Caco-2 (cell line): ENCODE data around the gene SNRNP35. TPM values are rescaled to one million over a fixed set of nuclear protein-coding genes. Genes with fewer than 3 reads are reported as not detected.
A peak's percentile ranks its signal among the peaks of the same experiment; 100 is the strongest.

Experiments used
- BruUV-seq: library from RNA; stranded (reverse); fragments of 400-500 nt; replicated peaks from 2 replicates; lab custom pipeline; 2021; lab: Mats Ljungman, UMichigan
- CTCF ChIA-PET: fragments of 300-600 bp; sonication (Branson Sonifier 250); formaldehyde crosslinking; loops from one replicate; lab custom pipeline; 2022; ENCODE audit warnings: antibody characterized with exemption; lab: Charles Lee
- POLR2A ChIA-PET: fragments of 300-600 bp; sonication (Branson Sonifier 250); formaldehyde crosslinking; loops from one replicate; lab custom pipeline; 2022; ENCODE audit warnings: antibody characterized with exemption; lab: Charles Lee
- DNase-seq, 2 experiments: peaks; one replicate each; pipeline versions ENCODE4 v3.0.0 to v3.0.0-alpha.2; 2020 to 2022
- H3K27me3 ChIP-seq: replicated peaks from 2 replicates; pipeline ENCODE4 v1.6.0; 2011; ENCODE audit warnings: low read length; ENCODE audit not compliant: control insufficient read depth, insufficient read depth
- H3K36me3 ChIP-seq: 2 replicates; pipeline ENCODE4 v1.5.1; 2011; ENCODE audit warnings: low read length; ENCODE audit not compliant: control insufficient read depth, insufficient read depth
- H3K4me1 ChIP-seq: fragments of 250-450 bp; sonication (Bioruptor Pico); 2 replicates; pipeline ENCODE4 v1.5.1; 2020; ENCODE audit warnings: mild to moderate bottlenecking
- H3K4me3 ChIP-seq: 2 replicates; pipeline ENCODE4 v1.5.1; 2011; ENCODE audit warnings: low read depth, mild to moderate bottlenecking, control low read depth, low read length
- H3K9me3 ChIP-seq: fragments of 250-450 bp; sonication (Bioruptor Pico); 2 replicates; pipeline ENCODE4 v1.5.1; 2020; ENCODE audit warnings: mild to moderate bottlenecking, moderate library complexity
- H3K27ac Mint-ChIP-seq: one replicate; pipeline ENCODE4 v1.8.0; 2022; ENCODE audit warnings: mixed read lengths; ENCODE audit not compliant: unreplicated experiment
- H3K27me3 Mint-ChIP-seq: one replicate; pipeline ENCODE4 v1.8.0; 2022; ENCODE audit warnings: mixed read lengths; ENCODE audit not compliant: insufficient read depth, unreplicated experiment
- H3K36me3 Mint-ChIP-seq: one replicate; pipeline ENCODE4 v1.8.0; 2022; ENCODE audit warnings: mild to moderate bottlenecking, mixed read lengths; ENCODE audit not compliant: insufficient read depth, unreplicated experiment
- H3K4me1 Mint-ChIP-seq: one replicate; pipeline ENCODE4 v1.8.0; 2022; ENCODE audit warnings: low read depth, mixed read lengths; ENCODE audit not compliant: unreplicated experiment
- H3K4me3 Mint-ChIP-seq: one replicate; pipeline ENCODE4 v1.8.0; 2022; ENCODE audit warnings: mild to moderate bottlenecking, moderate library complexity, mixed read lengths; ENCODE audit not compliant: unreplicated experiment
- H3K9me3 Mint-ChIP-seq: one replicate; pipeline ENCODE4 v1.8.0; 2022; ENCODE audit warnings: mixed read lengths; ENCODE audit not compliant: unreplicated experiment
- intact Hi-C: fragments of 100-400 bp; cut with micrococcal nuclease; formaldehyde crosslinking; loops from one replicate; pipeline ENCODE4 v1.10.0; 2022; ENCODE audit not compliant: unreplicated experiment
- total RNA-seq: library from RNA; stranded (reverse); gene quantifications from 2 replicates; pipeline ENCODE4 v1.2.3, GENCODE V29; 2022
- TF ChIP-seq, protein P1 (sequence below), 2 experiments: fragments of 200-600 bp in 1 of 2; IDR thresholded peaks; 1 replicate in 1 of 2; 2 replicates in 1 of 2; pipeline versions ENCODE4 v1.5.1 to v1.8.0; 2011 to 2022; ENCODE audit warnings: antibody characterized with exemption in 1 of 2, control low read depth in 1 of 2, inconsistent platforms in 1 of 2, low read depth in 1 of 2, low read length in 1 of 2, mild to moderate bottlenecking in 1 of 2, moderate library complexity in 1 of 2; ENCODE audit not compliant: insufficient read depth in 1 of 2, severe bottlenecking in 1 of 2, unreplicated experiment in 1 of 2

The SNRNP35 gene
- total RNA-seq, 1 experiment from 2014 or later: 22.0 TPM

DNA sequence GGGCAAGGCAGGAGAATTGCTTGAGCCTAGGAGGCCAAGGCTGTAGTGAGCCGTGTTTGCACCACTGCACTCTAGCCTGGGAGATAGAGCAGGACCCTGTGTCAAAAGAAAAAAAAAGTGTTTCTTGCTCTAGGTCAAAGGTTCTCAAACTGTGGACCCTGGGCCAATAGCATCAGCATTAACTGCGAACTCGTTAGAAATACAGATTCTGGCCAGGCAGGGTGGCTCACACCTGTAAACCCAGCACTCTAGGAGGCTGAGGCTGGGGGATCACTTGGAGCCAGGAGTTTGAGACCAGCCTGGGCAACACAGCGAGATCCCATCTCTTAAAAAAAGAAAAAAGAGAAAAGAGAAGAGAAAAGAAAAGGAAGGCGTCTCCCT lies 22.3 kb upstream of the SNRNP35 start:
- Mint-ChIP-seq H3K4me1 (no peaks in the 10 kb centered on the region), H3K4me3 (peak overlapping the region; percentile 92), H3K27ac (peak overlapping the region; percentile 89), H3K9me3 (no peaks in the 10 kb centered on the region), H3K27me3 (no peaks in the 10 kb centered on the region), H3K36me3 (peaks cover 6% of the 10 kb centered on the region)
- TF ChIP-seq, protein P1, sequence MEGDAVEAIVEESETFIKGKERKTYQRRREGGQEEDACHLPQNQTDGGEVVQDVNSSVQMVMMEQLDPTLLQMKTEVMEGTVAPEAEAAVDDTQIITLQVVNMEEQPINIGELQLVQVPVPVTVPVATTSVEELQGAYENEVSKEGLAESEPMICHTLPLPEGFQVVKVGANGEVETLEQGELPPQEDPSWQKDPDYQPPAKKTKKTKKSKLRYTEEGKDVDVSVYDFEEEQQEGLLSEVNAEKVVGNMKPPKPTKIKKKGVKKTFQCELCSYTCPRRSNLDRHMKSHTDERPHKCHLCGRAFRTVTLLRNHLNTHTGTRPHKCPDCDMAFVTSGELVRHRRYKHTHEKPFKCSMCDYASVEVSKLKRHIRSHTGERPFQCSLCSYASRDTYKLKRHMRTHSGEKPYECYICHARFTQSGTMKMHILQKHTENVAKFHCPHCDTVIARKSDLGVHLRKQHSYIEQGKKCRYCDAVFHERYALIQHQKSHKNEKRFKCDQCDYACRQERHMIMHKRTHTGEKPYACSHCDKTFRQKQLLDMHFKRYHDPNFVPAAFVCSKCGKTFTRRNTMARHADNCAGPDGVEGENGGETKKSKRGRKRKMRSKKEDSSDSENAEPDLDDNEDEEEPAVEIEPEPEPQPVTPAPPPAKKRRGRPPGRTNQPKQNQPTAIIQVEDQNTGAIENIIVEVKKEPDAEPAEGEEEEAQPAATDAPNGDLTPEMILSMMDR (IDR thresholded peaks at IDR 0.05; ENCODE audit: insufficient read depth in 1 of 2, low read depth in 1 of 2, low read length in 1 of 2, severe bottlenecking in 1 of 2, unreplicated experiment in 1 of 2): no peak
- BruUV-seq: no TSS peak
- Histone ChIP-seq H3K9me3 (no peaks in the 10 kb centered on the region), H3K36me3 (no peaks in the 10 kb centered on the region), H3K27me3 (no peaks in the 10 kb centered on the region), H3K4me3 (peak overlapping the region; percentile 86), H3K4me1 (no peaks in the 10 kb centered on the region)
- no peak for DNase-seq
- POLR2A ChIA-PET: interaction anchor here (0.5 kb wide), 1 partner anchor 149 kb away, joined by 3 read pairs; the partner anchor contains the start of gene TMED2
- intact Hi-C loops: loop anchor here (1.0 to 5.0 kb wide), 3 partner anchors 22 to 147 kb away; partner anchors contain the start of genes SNRNP35 and TMED2
- CTCF ChIA-PET: interaction anchor here (0.6 to 0.7 kb wide), 2 partner anchors 35 to 210 kb away, joined by 3 to 5 read pairs; no protein-coding TSS in a partner anchor

GRCh38 chr12:123436017-123436964 lies 21.6 kb upstream of the SNRNP35 start, which contains the start of gene RILPL2:
Gene RILPL2, minus strand, starts transcription at chr12:123436684. Its CDS starts 264 bp downstream, at chr12:123436420.
- Histone ChIP-seq H3K27me3 (no peaks in the 10 kb centered on the region), H3K9me3 (no peaks in the 10 kb centered on the region), H3K36me3 (no peaks in the 10 kb centered on the region), H3K4me3 (peak within 1 kb of the TSS; percentile 86), H3K4me1 (no peaks in the 10 kb centered on the region)
- TF ChIP-seq, protein P1 (IDR thresholded peaks at IDR 0.05; ENCODE audit: insufficient read depth in 1 of 2, low read depth in 1 of 2, low read length in 1 of 2, severe bottlenecking in 1 of 2, unreplicated experiment in 1 of 2): peak in 1 of 2 experiments; percentile 16
- Mint-ChIP-seq H3K27me3 (no peaks in the 10 kb centered on the region), H3K27ac (peak within 1 kb of the TSS; percentile 89), H3K9me3 (no peaks in the 10 kb centered on the region), H3K4me1 (no peaks in the 10 kb centered on the region), H3K4me3 (peak within 1 kb of the TSS; percentile 92), H3K36me3 (no peaks in the 10 kb centered on the region)
- ChIA-PET POLR2A (interaction anchor here (0.5 kb wide), 1 partner anchor 148 kb away, joined by 3 read pairs; the partner anchor contains the start of gene TMED2), CTCF (interaction anchor here (0.6 to 0.7 kb wide), 2 partner anchors 34 to 210 kb away, joined by 3 to 5 read pairs; no protein-coding TSS in a partner anchor)
- peak; percentile 78 to 86 for DNase-seq
- intact Hi-C loops: loop anchor here (1.0 to 5.0 kb wide), 2 partner anchors 22 to 146 kb away; partner anchors contain the start of genes SNRNP35 and TMED2
- BruUV-seq: TSS peak; percentile 54

DNA sequence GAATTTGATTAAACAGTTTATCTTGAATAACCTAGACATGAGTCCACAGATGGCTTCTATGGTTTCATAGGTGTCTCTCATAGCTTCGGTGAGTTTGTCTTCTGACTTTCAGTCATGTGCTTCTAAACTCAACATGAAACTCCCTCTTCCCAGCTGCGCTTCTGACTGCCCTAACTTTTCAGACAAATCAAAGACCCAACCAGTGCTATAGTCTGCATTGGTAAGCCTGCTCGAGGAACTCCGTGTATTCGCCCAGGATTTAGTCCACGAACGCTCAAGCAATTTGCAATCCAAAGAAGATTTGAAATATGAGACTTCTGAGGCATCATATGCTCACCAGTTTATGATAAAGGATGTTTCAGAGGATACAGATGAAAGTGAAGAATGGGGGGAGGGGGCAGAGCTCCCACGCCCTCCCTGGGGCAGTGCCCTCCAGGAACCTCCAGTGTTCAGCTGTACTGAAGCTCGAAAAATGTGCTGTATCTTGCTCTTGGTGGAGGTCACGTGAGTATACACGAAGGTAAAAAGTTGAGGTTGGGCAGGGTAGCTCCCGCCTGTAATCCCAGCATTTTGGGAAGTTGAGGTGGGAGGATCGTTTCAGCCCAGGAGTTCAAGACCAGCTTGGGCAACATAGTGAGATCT lies 16.3 kb upstream of the SNRNP35 start:
- Mint-ChIP-seq H3K27ac (no peak overlapping the region), H3K4me1 (no peaks in the 10 kb centered on the region), H3K9me3 (no peaks in the 10 kb centered on the region), H3K27me3 (no peaks in the 10 kb centered on the region), H3K36me3 (no peaks in the 10 kb centered on the region), H3K4me3 (no peak overlapping the region)
- ChIA-PET POLR2A (no interaction called here), CTCF (no interaction called here)
- no TSS peak for BruUV-seq
- Histone ChIP-seq H3K4me3 (no peak overlapping the region), H3K4me1 (no peaks in the 10 kb centered on the region; the same call in 1 of the 2 replicates), H3K27me3 (no peaks in the 10 kb centered on the region), H3K36me3 (no peaks in the 10 kb centered on the region), H3K9me3 (no peaks in the 10 kb centered on the region)
- TF ChIP-seq, protein P1 (IDR thresholded peaks at IDR 0.05; ENCODE audit: insufficient read depth in 1 of 2, low read depth in 1 of 2, low read length in 1 of 2, severe bottlenecking in 1 of 2, unreplicated experiment in 1 of 2): no peak
- DNase-seq: no peak
- intact Hi-C loops: no loop called here
